ENCODE measurements around the gene SLC39A10. TPM values are rescaled to one million over a fixed set of nuclear protein-coding genes. Genes with fewer than 3 reads are reported as not detected.
A peak's percentile ranks its signal among the peaks of the same experiment; 100 is the strongest.

SLC39A10 gene
- total RNA-seq, 1 experiment from 2014 or later, result 167 TPM

DNA sequence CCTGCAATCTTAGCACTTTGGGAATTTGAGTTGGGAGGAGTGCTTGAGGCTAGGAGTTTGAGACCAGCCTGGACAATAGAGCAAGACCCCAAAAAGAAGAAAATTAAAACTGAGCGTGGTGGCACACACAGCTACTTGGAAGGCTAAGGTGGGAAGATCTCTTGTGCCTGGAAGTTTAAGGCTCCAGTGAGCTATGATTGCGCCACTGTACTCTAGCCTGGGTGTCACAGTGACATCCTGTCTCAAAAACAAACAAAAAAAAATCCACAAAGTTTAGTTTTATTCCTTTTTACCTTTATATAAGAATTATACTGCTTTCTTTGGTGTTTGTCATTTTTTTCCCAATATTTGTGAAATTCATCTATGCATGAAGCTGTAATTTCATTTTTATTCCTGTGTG, 20.3 kb downstream of the SLC39A10 start:
- ChIA-PET POLR2A (no interaction called here), CTCF (interaction anchor here (0.5 kb wide), 1 partner anchor 179 kb away, joined by 3 read pairs; no protein-coding TSS in a partner anchor)
- DNase-seq (ENCODE audit: low spot score) (no peak), ATAC-seq (no peak)
- Mint-ChIP-seq H3K27ac (peak overlapping the region; percentile 72), H3K9me3 (peaks cover 13% of the 10 kb centered on the region), H3K27me3 (ENCODE audit: low read depth) (no peaks in the 10 kb centered on the region), H3K36me3 (peaks cover 36% of the 10 kb centered on the region), H3K4me3 (no peak overlapping the region), H3K4me1 (peaks cover 6% of the 10 kb centered on the region)
- TF ChIP-seq JAZF1 (CRISPR knock-in tag; IDR thresholded peaks at IDR 0.05) (no peak), ZNF121 (CRISPR knock-in tag; IDR thresholded peaks at IDR 0.05) (peak; percentile 23; the same call in 1 of the 2 replicates), NR2C2 (CRISPR knock-in tag; IDR thresholded peaks at IDR 0.05) (no peak)

GRCh38 chr2:195677884-195678283, 20.9 kb downstream of the SLC39A10 start:
- H3K27ac Mint-ChIP-seq, result no peak overlapping the region
- peaks cover under 1% of the 10 kb centered on the region for H3K4me1 Mint-ChIP-seq
- no peaks in the 10 kb centered on the region for H3K27me3 Mint-ChIP-seq (ENCODE audit: low read depth)
- ChIA-PET POLR2A (interaction anchor here (0.7 kb wide), 1 partner anchor 145 kb away, joined by 4 read pairs; no protein-coding TSS in a partner anchor), CTCF (interaction anchor here (0.5 kb wide), 1 partner anchor 180 kb away, joined by 3 read pairs; no protein-coding TSS in a partner anchor)
- no peak overlapping the region for H3K4me3 Mint-ChIP-seq
- DNase-seq (ENCODE audit: low spot score) (no peak), ATAC-seq (no peak)
- peaks cover 36% of the 10 kb centered on the region for H3K36me3 Mint-ChIP-seq
- peaks cover 13% of the 10 kb centered on the region for H3K9me3 Mint-ChIP-seq
- TF ChIP-seq E2F4 (CRISPR knock-in tag; IDR thresholded peaks at IDR 0.05; ENCODE audit: borderline replicate concordance, low read depth), result no peak
- no peak for TF ChIP-seq PRRX2 (CRISPR knock-in tag; IDR thresholded peaks at IDR 0.05)
- no peak for TF ChIP-seq ZSCAN18 (CRISPR knock-in tag; IDR thresholded peaks at IDR 0.05)
- no peak for TF ChIP-seq PREB (CRISPR knock-in tag; IDR thresholded peaks at IDR 0.05; ENCODE audit: borderline replicate concordance)
- no peak for TF ChIP-seq IRF1 (CRISPR knock-in tag; IDR thresholded peaks at IDR 0.05)
- no peak for TF ChIP-seq MXD4 (CRISPR knock-in tag; IDR thresholded peaks at IDR 0.05; ENCODE audit: borderline replicate concordance)
- TF ChIP-seq CREM (CRISPR knock-in tag; IDR thresholded peaks at IDR 0.05), result no peak
- TF ChIP-seq USF1 (CRISPR knock-in tag; IDR thresholded peaks at IDR 0.05), result no peak
- TF ChIP-seq ZNF416 (CRISPR knock-in tag; IDR thresholded peaks at IDR 0.05), result no peak
- no peak for TF ChIP-seq SMAD3 (CRISPR knock-in tag; IDR thresholded peaks at IDR 0.05; ENCODE audit: borderline replicate concordance)
- TF ChIP-seq NFYB (CRISPR knock-in tag; conservative IDR thresholded peaks at IDR 0.05; ENCODE audit: low read depth), result no peak
- TF ChIP-seq, protein P1, sequence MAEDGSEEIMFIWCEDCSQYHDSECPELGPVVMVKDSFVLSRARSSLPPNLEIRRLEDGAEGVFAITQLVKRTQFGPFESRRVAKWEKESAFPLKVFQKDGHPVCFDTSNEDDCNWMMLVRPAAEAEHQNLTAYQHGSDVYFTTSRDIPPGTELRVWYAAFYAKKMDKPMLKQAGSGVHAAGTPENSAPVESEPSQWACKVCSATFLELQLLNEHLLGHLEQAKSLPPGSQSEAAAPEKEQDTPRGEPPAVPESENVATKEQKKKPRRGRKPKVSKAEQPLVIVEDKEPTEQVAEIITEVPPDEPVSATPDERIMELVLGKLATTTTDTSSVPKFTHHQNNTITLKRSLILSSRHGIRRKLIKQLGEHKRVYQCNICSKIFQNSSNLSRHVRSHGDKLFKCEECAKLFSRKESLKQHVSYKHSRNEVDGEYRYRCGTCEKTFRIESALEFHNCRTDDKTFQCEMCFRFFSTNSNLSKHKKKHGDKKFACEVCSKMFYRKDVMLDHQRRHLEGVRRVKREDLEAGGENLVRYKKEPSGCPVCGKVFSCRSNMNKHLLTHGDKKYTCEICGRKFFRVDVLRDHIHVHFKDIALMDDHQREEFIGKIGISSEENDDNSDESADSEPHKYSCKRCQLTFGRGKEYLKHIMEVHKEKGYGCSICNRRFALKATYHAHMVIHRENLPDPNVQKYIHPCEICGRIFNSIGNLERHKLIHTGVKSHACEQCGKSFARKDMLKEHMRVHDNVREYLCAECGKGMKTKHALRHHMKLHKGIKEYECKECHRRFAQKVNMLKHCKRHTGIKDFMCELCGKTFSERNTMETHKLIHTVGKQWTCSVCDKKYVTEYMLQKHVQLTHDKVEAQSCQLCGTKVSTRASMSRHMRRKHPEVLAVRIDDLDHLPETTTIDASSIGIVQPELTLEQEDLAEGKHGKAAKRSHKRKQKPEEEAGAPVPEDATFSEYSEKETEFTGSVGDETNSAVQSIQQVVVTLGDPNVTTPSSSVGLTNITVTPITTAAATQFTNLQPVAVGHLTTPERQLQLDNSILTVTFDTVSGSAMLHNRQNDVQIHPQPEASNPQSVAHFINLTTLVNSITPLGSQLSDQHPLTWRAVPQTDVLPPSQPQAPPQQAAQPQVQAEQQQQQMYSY (CRISPR knock-in tag; IDR thresholded peaks at IDR 0.05), result no peak
- TF ChIP-seq KAT7 (CRISPR knock-in tag; IDR thresholded peaks at IDR 0.05; ENCODE audit: borderline replicate concordance), result no peak
